ENCODE results near the gene CNBD2.

CNBD2 gene

DNA sequence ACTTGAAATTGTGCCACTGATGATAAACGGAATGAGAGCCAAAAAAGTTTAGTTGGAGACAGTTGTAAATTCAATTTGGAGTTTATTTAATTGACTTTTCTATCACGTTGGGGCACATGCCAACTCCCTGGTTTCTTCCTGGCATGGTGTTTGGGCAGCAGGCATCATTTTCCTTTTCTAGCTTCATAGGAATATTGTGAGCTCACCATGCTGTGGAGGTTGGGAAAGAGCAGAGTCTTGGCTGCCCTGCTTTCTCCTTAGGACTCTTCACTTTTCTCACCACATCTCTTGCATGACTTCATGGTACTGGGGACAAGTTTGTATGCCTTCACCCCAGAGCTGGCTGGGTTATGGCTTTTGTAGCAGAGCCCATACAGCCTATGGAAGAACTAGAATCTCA is 20.5 kb upstream of the CNBD2 start:
- TF ChIP-seq CTCF (IDR thresholded peaks at IDR 0.05) = no peak

- no peak for TF ChIP-seq CTCF (IDR thresholded peaks at IDR 0.05)
These were observed 18.3 kb upstream of the CNBD2 start for GRCh38 chr20:35950093-35950492.

GRCh38 chr20:35952480-35953386 is 15.7 kb upstream of the CNBD2 start:
- TF ChIP-seq CTCF (IDR thresholded peaks at IDR 0.05) = no peak

GRCh38 chr20:35953387-35954199 is 14.8 kb upstream of the CNBD2 start:
- TF ChIP-seq CTCF (IDR thresholded peaks at IDR 0.05) = no peak

- TF ChIP-seq CTCF (IDR thresholded peaks at IDR 0.05) = peak; percentile 99
These were observed 14.0 kb upstream of the CNBD2 start, which contains the start of gene SCAND1 for GRCh38 chr20:35954200-35954906. TSS of gene SCAND1 (minus strand) at chr20:35954502. CDS start at chr20:35954284, 218 bp downstream.

GRCh38 chr20:35954907-35955251 is 13.5 kb upstream of the CNBD2 start:
- no peak for TF ChIP-seq CTCF (IDR thresholded peaks at IDR 0.05)

DNA sequence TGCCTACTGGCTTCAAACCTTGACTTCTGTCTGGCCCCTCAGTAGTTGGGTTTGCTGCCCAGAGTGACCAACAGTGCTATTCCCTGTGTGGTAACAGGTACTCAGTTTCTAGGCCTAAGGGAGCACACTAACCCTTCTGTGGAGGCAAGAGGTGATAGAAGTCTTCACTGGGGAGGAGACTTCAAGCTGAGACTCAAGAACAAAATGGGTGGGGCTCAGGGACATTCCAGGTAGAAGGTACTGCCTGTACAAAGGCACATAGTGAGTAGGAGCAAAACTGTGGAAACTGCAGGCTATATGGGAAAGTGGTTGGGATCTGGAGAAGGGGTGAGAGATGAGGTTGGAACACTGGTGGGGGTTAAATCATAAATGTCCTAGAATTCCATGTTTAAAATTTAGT is 11.8 kb upstream of the CNBD2 start:
- TF ChIP-seq CTCF (IDR thresholded peaks at IDR 0.05) = no peak
